NCI-H526 (cell line): ENCODE results near the gene TRAPPC12.
A peak's percentile ranks its signal among the peaks of the same experiment; 100 is the strongest.

Experiments
- DNase-seq, 2 experiments: peaks; one replicate each; lab custom pipeline; 2025; lab: John Stamatoyannopoulos, UW

TRAPPC12 gene

GRCh38 chr2:3408781-3409180, 29.3 kb downstream of the TRAPPC12 start:
- DNase-seq, result no peak

GRCh38 chr2:3409627-3410170, 30.2 kb downstream of the TRAPPC12 start:
- no peak for DNase-seq

GRCh38 chr2:3411103-3411502, 31.6 kb downstream of the TRAPPC12 start:
- DNase-seq, result no peak

GRCh38 chr2:3413697-3414096, 34.2 kb downstream of the TRAPPC12 start:
- DNase-seq, result no peak

GRCh38 chr2:3414133-3414860, 34.8 kb downstream of the TRAPPC12 start:
- DNase-seq, result no peak

GRCh38 chr2:3418766-3419404, 39.4 kb downstream of the TRAPPC12 start:
- DNase-seq, result no peak

GRCh38 chr2:3420076-3420768, 40.7 kb downstream of the TRAPPC12 start:
- DNase-seq, result no peak

GRCh38 chr2:3420769-3421397, 41.4 kb downstream of the TRAPPC12 start:
- no peak for DNase-seq

GRCh38 chr2:3421580-3421979, 42.1 kb downstream of the TRAPPC12 start:
- no peak for DNase-seq

GRCh38 chr2:3422161-3422779, 42.8 kb downstream of the TRAPPC12 start:
- DNase-seq, result no peak

- peak in 1 of 2 experiments; percentile 58 for DNase-seq
Measured at GRCh38 chr2:3423492-3424170, 44.1 kb downstream of the TRAPPC12 start.

GRCh38 chr2:3424171-3424795, 44.8 kb downstream of the TRAPPC12 start:
- DNase-seq, result no peak

- no peak for DNase-seq
Measured at GRCh38 chr2:3426615-3427014, 47.1 kb downstream of the TRAPPC12 start.

GRCh38 chr2:3427272-3427671, 47.8 kb downstream of the TRAPPC12 start:
- no peak for DNase-seq

- DNase-seq, result no peak
Measured at GRCh38 chr2:3428577-3428976, 49.1 kb downstream of the TRAPPC12 start.

GRCh38 chr2:3429066-3429610, 49.6 kb downstream of the TRAPPC12 start:
- no peak for DNase-seq

GRCh38 chr2:3430172-3430571, 50.7 kb downstream of the TRAPPC12 start:
- no peak for DNase-seq

GRCh38 chr2:3430740-3431490, 51.4 kb downstream of the TRAPPC12 start:
- DNase-seq, result no peak

GRCh38 chr2:3432067-3432466, 52.6 kb downstream of the TRAPPC12 start:
- no peak for DNase-seq
